Panc1 (cell line): ENCODE measurements around the gene YTHDC2. TPM values are rescaled to one million over a fixed set of nuclear protein-coding genes. Genes with fewer than 3 reads are reported as not detected.

ENCODE experiments used
- ATAC-seq: fragments of 200-7000 bp; cut with Tn5 transposase; 2 replicates; pipeline ENCODE4 v1.9.1; 2020; ENCODE audit warnings: mild to moderate bottlenecking, moderate library complexity
- BruUV-seq: library from RNA; stranded (reverse); fragments of 400-500 nt; replicated peaks from 2 replicates; lab custom pipeline; 2021; lab: Mats Ljungman, UMichigan
- CTCF ChIA-PET: fragments of 300-600 bp; sonication (Branson Sonifier 250); formaldehyde crosslinking; loops from one replicate; lab custom pipeline; 2022; ENCODE audit warnings: antibody characterized with exemption; lab: Charles Lee
- POLR2A ChIA-PET: fragments of 300-600 bp; sonication (Branson Sonifier 250); formaldehyde crosslinking; loops from one replicate; lab custom pipeline; 2022; ENCODE audit warnings: antibody characterized with exemption; lab: Charles Lee
- DNase-seq: peaks from one replicate; pipeline ENCODE4 v3.0.0-alpha.2; 2010; ENCODE audit warnings: low read depth, low spot score
- H3K27ac ChIP-seq: 2 replicates; pipeline ENCODE4 v1.5.1; 2011; ENCODE audit warnings: mild to moderate bottlenecking, low read length, inconsistent platforms
- H3K27me3 ChIP-seq: fragments of 200-500 bp; sonication (Bioruptor generic); 2 replicates; pipeline ENCODE4 v1.6.0; 2014; ENCODE audit warnings: low read length, inconsistent platforms; ENCODE audit not compliant: control insufficient read depth, insufficient read depth
- H3K36me3 ChIP-seq: fragments of 200-500 bp; sonication (Bioruptor generic); 2 replicates; pipeline ENCODE4 v1.5.1; 2014; ENCODE audit warnings: inconsistent platforms, mild to moderate bottlenecking, low read length, moderate library complexity; ENCODE audit not compliant: control insufficient read depth, insufficient read depth
- H3K4me1 ChIP-seq: 2 replicates; pipeline ENCODE4 v1.5.1; 2011; ENCODE audit warnings: inconsistent platforms, mild to moderate bottlenecking, low read length, moderate library complexity; ENCODE audit not compliant: control insufficient read depth, insufficient read depth
- H3K4me3 ChIP-seq, 2 experiments: 2 replicates each; pipeline ENCODE4 v1.5.1; 2011 to 2012; ENCODE audit warnings: low read depth in 2 of 2, low read length in 2 of 2, mild to moderate bottlenecking in 2 of 2, inconsistent platforms in 1 of 2, moderate library complexity in 1 of 2
- H3K9me3 ChIP-seq: fragments of 200-500 bp; sonication (Bioruptor generic); 2 replicates; pipeline ENCODE4 v1.5.1; 2014; ENCODE audit warnings: low read depth, mild to moderate bottlenecking, inconsistent platforms, low read length, moderate library complexity; ENCODE audit not compliant: control insufficient read depth, insufficient read depth
- CTCF ChIP-seq: fragments of 450-650 bp; IDR thresholded peaks from 2 replicates; pipeline ENCODE4 v1.5.1; 2017; ENCODE audit warnings: mild to moderate bottlenecking
- POLR2AphosphoS5 ChIP-seq: IDR thresholded peaks from 2 replicates; pipeline ENCODE4 v1.6.1; 2012; ENCODE audit warnings: mild to moderate bottlenecking, low read depth, low read length, moderate library complexity
- REST ChIP-seq, 2 experiments: IDR thresholded peaks; 2 replicates each; pipeline ENCODE4 v1.6.1; 2011 to 2012; ENCODE audit warnings: low read depth in 2 of 2, control low read depth in 1 of 2, low read length in 1 of 2, mild to moderate bottlenecking in 1 of 2, moderate library complexity in 1 of 2; ENCODE audit not compliant: insufficient read depth in 1 of 2
- SIN3A ChIP-seq: IDR thresholded peaks from 2 replicates; pipeline ENCODE4 v1.6.1; 2012; ENCODE audit warnings: low read depth, mild to moderate bottlenecking, low read length, moderate library complexity, borderline replicate concordance; ENCODE audit not compliant: insufficient read depth
- TCF7L2 ChIP-seq: IDR thresholded peaks from 2 replicates; pipeline ENCODE4 v1.6.1; 2011; ENCODE audit warnings: mild to moderate bottlenecking, low read depth, low read length, inconsistent platforms
- in situ Hi-C: cut with HindIII; loops from 2 replicates; pipeline ENCODE4 v1.10.0; 2016; ENCODE audit warnings: low sequenced_read_pairs, low pct_unique_long_range_greater_than_20kb
- intact Hi-C: fragments of 100-400 bp; cut with micrococcal nuclease; formaldehyde crosslinking; loops from one replicate; pipeline ENCODE4 v1.10.0; 2022; ENCODE audit not compliant: unreplicated experiment
- total RNA-seq: library from RNA; stranded (reverse); gene quantifications from one replicate; pipeline ENCODE4 v1.2.1, GENCODE V29; 2021; ENCODE audit not compliant: unreplicated experiment

The YTHDC2 gene
- total RNA-seq, 1 experiment from 2014 or later: 21.7 TPM

- in situ Hi-C loops: no loop called here
- POLR2A ChIA-PET: no interaction called here
- Histone ChIP-seq H3K27me3 (no peaks in the 10 kb centered on the region), H3K4me1 (no peaks in the 10 kb centered on the region), H3K9me3 (no peaks in the 10 kb centered on the region), H3K4me3 (no peak overlapping the region), H3K27ac (no peak overlapping the region), H3K36me3 (no peaks in the 10 kb centered on the region)
- DNase-seq (no peak), ATAC-seq (no peak)
- TF ChIP-seq TCF7L2: no peak
- no TSS peak for BruUV-seq
- CTCF ChIA-PET: no interaction called here
- intact Hi-C loops: no loop called here
Measured at GRCh38 chr5:113574417-113574816, 60.9 kb downstream of the YTHDC2 start.

- POLR2A ChIA-PET: no interaction called here
- ATAC-seq (no peak), DNase-seq (no peak)
- H3K27ac ChIP-seq: no peak overlapping the region
- TF ChIP-seq TCF7L2: no peak
- TF ChIP-seq REST (IDR thresholded peaks at IDR 0.05; ENCODE audit: insufficient read depth in 1 of 2, low read depth in 2 of 2, low read length in 1 of 2): no peak
- TF ChIP-seq POLR2AphosphoS5: no peak
- TF ChIP-seq CTCF: no peak
- no peak for TF ChIP-seq SIN3A
- no peak overlapping the region for H3K4me3 ChIP-seq
- intact Hi-C loops (no loop called here), in situ Hi-C loops (no loop called here)
- no peaks in the 10 kb centered on the region for H3K27me3 ChIP-seq
- BruUV-seq: no TSS peak
- no peaks in the 10 kb centered on the region for H3K9me3 ChIP-seq
- no peaks in the 10 kb centered on the region for H3K4me1 ChIP-seq
- no peaks in the 10 kb centered on the region for H3K36me3 ChIP-seq
- CTCF ChIA-PET: no interaction called here
Measured at GRCh38 chr5:113575074-113575473, 61.6 kb downstream of the YTHDC2 start.

- CTCF ChIA-PET: no interaction called here
- no TSS peak for BruUV-seq
Measured at GRCh38 chr5:113578091-113578490, 64.6 kb downstream of the YTHDC2 start.

More at GRCh38 chr5:113578091-113578490, 64.6 kb downstream of the YTHDC2 start:
- Histone ChIP-seq H3K9me3 (no peaks in the 10 kb centered on the region), H3K36me3 (peaks cover 3% of the 10 kb centered on the region; the same call in 1 of the 2 replicates), H3K4me1 (no peaks in the 10 kb centered on the region), H3K4me3 (no peak overlapping the region), H3K27me3 (no peaks in the 10 kb centered on the region), H3K27ac (no peak overlapping the region)
- DNase-seq (no peak), ATAC-seq (no peak)
- intact Hi-C loops: no loop called here
- no peak for TF ChIP-seq TCF7L2
- no peak for TF ChIP-seq CTCF
- TF ChIP-seq REST (IDR thresholded peaks at IDR 0.05; ENCODE audit: insufficient read depth in 1 of 2, low read depth in 2 of 2, low read length in 1 of 2): no peak
- no peak for TF ChIP-seq SIN3A
- no peak for TF ChIP-seq POLR2AphosphoS5
- in situ Hi-C loops: no loop called here
- POLR2A ChIA-PET: no interaction called here
